A673 (cell line): ENCODE measurements around the gene ANP32A.

Experiments used
- CTCF ChIP-seq: fragments of 300-800, 200-600 bp; sonication (generic); conservative IDR thresholded peaks from 2 replicates; pipeline ENCODE4 v1.5.1; 2017; ENCODE audit warnings: low read depth, mild to moderate bottlenecking, antibody characterized with exemption, low read length, moderate library complexity, mixed read lengths
- EZH2 ChIP-seq: fragments of 200-600 bp; sonication (generic); IDR thresholded peaks from 2 replicates; pipeline ENCODE4 v1.6.1; 2017; ENCODE audit warnings: borderline replicate concordance, low read depth, mild to moderate bottlenecking, mixed read lengths, antibody characterized with exemption, low read length; ENCODE audit not compliant: poor library complexity, severe bottlenecking

- TF ChIP-seq CTCF = no peak
- TF ChIP-seq EZH2 = no peak
These were observed 23.0 kb upstream of the ANP32A start for GRCh38 chr15:68843425-68844311.
